IMR-90 (cell line): ENCODE data around the gene ZBED1. TPM values are rescaled to one million over a fixed set of nuclear protein-coding genes. Genes with fewer than 3 reads are reported as not detected.

Experiments
- ATAC-seq: fragments of 200-7000 bp; cut with Tn5 transposase; 2 replicates; pipeline ENCODE4 v1.9.1; 2020; ENCODE audit warnings: low read depth, mild to moderate bottlenecking, moderate library complexity
- BruUV-seq: library from RNA; stranded (reverse); fragments of 400-500 nt; replicated peaks from 2 replicates; lab custom pipeline; 2021; lab: Mats Ljungman, UMichigan
- CTCF ChIA-PET: fragments of 300-600 bp; formaldehyde crosslinking; extraction: SDS; loops from one replicate; lab custom pipeline; 2021; ENCODE audit warnings: antibody characterized with exemption; lab: Yijun Ruan, JAX
- POLR2A ChIA-PET: fragments of 300-600 bp; sonication (Branson Sonifier 250); formaldehyde crosslinking; loops from one replicate; lab custom pipeline; 2022; ENCODE audit warnings: antibody characterized with exemption; ENCODE audit not compliant: unreplicated experiment; lab: Charles Lee
- DNase-seq: peaks from one replicate; pipeline ENCODE4 v3.0.0; 2013
- H2AFZ ChIP-seq: replicated peaks from 2 replicates; pipeline ENCODE3; 2013; ENCODE audit warnings: low read length, mild to moderate bottlenecking; ENCODE audit not compliant: poor library complexity
- H2AK5ac ChIP-seq: 2 replicates; pipeline ENCODE4 v1.6.1; 2013; ENCODE audit warnings: low read depth, low read length, inconsistent platforms
- H2AK9ac ChIP-seq: replicated peaks from 2 replicates; pipeline ENCODE3; 2013; ENCODE audit warnings: mild to moderate bottlenecking, low read depth, low read length, moderate library complexity; ENCODE audit not compliant: poor library complexity
- H2BK120ac ChIP-seq: 2 replicates; pipeline ENCODE4 v1.6.1; 2013; ENCODE audit warnings: low read depth, low read length, inconsistent platforms
- H2BK15ac ChIP-seq: 3 replicates; pipeline ENCODE4 v1.6.1; 2013; ENCODE audit warnings: low read depth, low read length, inconsistent platforms
- H2BK20ac ChIP-seq: 2 replicates; pipeline ENCODE4 v1.6.1; 2013; ENCODE audit warnings: low read depth, mild to moderate bottlenecking, inconsistent platforms, low read length, moderate library complexity
- H2BK5ac ChIP-seq: 2 replicates; pipeline ENCODE4 v1.6.1; 2013; ENCODE audit warnings: mild to moderate bottlenecking, low read depth, low read length, inconsistent platforms; ENCODE audit not compliant: poor library complexity, severe bottlenecking
- H3K14ac ChIP-seq: replicated peaks from 2 replicates; pipeline ENCODE4 v1.6.1; 2013; ENCODE audit warnings: low read depth, low read length, inconsistent platforms
- H3K18ac ChIP-seq: 2 replicates; pipeline ENCODE4 v1.6.1; 2013; ENCODE audit warnings: low read depth, low read length, control low read depth
- H3K23ac ChIP-seq: 2 replicates; pipeline ENCODE4 v1.6.1; 2013; ENCODE audit warnings: low read depth, low read length, inconsistent platforms
- H3K27ac ChIP-seq: 2 replicates; pipeline ENCODE4 v1.5.1; 2013; ENCODE audit warnings: mild to moderate bottlenecking, control low read depth, low read length; ENCODE audit not compliant: insufficient read depth
- H3K27me3 ChIP-seq: 2 replicates; pipeline ENCODE4 v1.6.1; 2013; ENCODE audit warnings: low read length; ENCODE audit not compliant: control insufficient read depth, insufficient read depth
- H3K36me3 ChIP-seq: 2 replicates; pipeline ENCODE4 v1.6.1; 2013; ENCODE audit warnings: low read length, mixed read lengths; ENCODE audit not compliant: control insufficient read depth, insufficient read depth
- H3K4ac ChIP-seq: 2 replicates; pipeline ENCODE4 v1.6.1; 2013; ENCODE audit warnings: low read depth, low read length, inconsistent platforms
- H3K4me1 ChIP-seq: 2 replicates; pipeline ENCODE4 v1.6.1; 2013; ENCODE audit warnings: low read length, mixed read lengths; ENCODE audit not compliant: control insufficient read depth, insufficient read depth
- H3K4me2 ChIP-seq: 2 replicates; pipeline ENCODE4 v1.6.1; 2013; ENCODE audit warnings: low read depth, mild to moderate bottlenecking, control low read depth, low read length, moderate library complexity
- H3K4me3 ChIP-seq: 2 replicates; pipeline ENCODE4 v1.5.1; 2013; ENCODE audit warnings: low read depth, mild to moderate bottlenecking, control low read depth, low read length, moderate library complexity; ENCODE audit not compliant: insufficient read depth
- H3K56ac ChIP-seq: 2 replicates; pipeline ENCODE4 v1.6.1; 2013; ENCODE audit warnings: low read length, inconsistent platforms; ENCODE audit not compliant: insufficient read depth; ENCODE audit errors: extremely low read depth
- H3K79me1 ChIP-seq, 2 experiments: 2 replicates each; pipeline ENCODE4 v1.6.1; 2013; ENCODE audit warnings: low read length in 2 of 2, inconsistent platforms in 1 of 2, low read depth in 1 of 2
- H3K9ac ChIP-seq: 2 replicates; pipeline ENCODE4 v1.6.1; 2013; ENCODE audit warnings: low read depth, low read length, control low read depth
- H3K9me1 ChIP-seq: 2 replicates; pipeline ENCODE4 v1.6.1; 2013; ENCODE audit warnings: low read length, inconsistent platforms; ENCODE audit not compliant: insufficient read depth
- H3K9me3 ChIP-seq: 2 replicates; pipeline ENCODE4 v1.6.1; 2013; ENCODE audit warnings: low read length; ENCODE audit not compliant: control insufficient read depth, insufficient read depth
- H4K20me1 ChIP-seq: 2 replicates; pipeline ENCODE4 v1.6.1; 2013; ENCODE audit warnings: low read length, inconsistent platforms; ENCODE audit not compliant: insufficient read depth
- H4K5ac ChIP-seq: 2 replicates; pipeline ENCODE4 v1.6.1; 2013; ENCODE audit warnings: mild to moderate bottlenecking, low read depth, low read length, control low read depth
- H4K8ac ChIP-seq, 2 experiments: 2 replicates each; pipeline ENCODE4 v1.6.1; 2013; ENCODE audit warnings: low read depth in 2 of 2, low read length in 2 of 2, control low read depth in 1 of 2, inconsistent platforms in 1 of 2
- H4K91ac ChIP-seq: 2 replicates; pipeline ENCODE4 v1.6.1; 2013; ENCODE audit warnings: low read depth, low read length, inconsistent platforms; ENCODE audit not compliant: insufficient read depth
- BHLHE40 ChIP-seq: fragments of 150-350 bp; IDR thresholded peaks from 2 replicates; pipeline ENCODE4 v1.6.1; 2016; ENCODE audit warnings: mild to moderate bottlenecking, low read depth, low read length
- CEBPB ChIP-seq: IDR thresholded peaks from 2 replicates; pipeline ENCODE4 v1.6.1; 2012; ENCODE audit warnings: low read depth, low read length, improper control_type of control experiment
- CHD1 ChIP-seq: IDR thresholded peaks from 2 replicates; pipeline ENCODE4 v1.6.1; 2012; ENCODE audit warnings: low read depth, low read length, improper control_type of control experiment
- CTCF ChIP-seq: conservative IDR thresholded peaks from 2 replicates; pipeline ENCODE4 v1.5.1; 2012; ENCODE audit warnings: mild to moderate bottlenecking, low read depth, low read length, improper control_type of control experiment
- ELK1 ChIP-seq: fragments of 150-350 bp; IDR thresholded peaks from 2 replicates; pipeline ENCODE4 v1.6.1; 2016; ENCODE audit warnings: low read depth, mild to moderate bottlenecking, low read length, moderate library complexity, borderline replicate concordance
- FOS ChIP-seq: fragments of 150-350 bp; IDR thresholded peaks from 2 replicates; pipeline ENCODE4 v1.6.1; 2016; ENCODE audit warnings: low read depth, low read length
- MAFK ChIP-seq: IDR thresholded peaks from 2 replicates; pipeline ENCODE4 v1.6.1; 2012; ENCODE audit warnings: low read depth, low read length, improper control_type of control experiment
- MAZ ChIP-seq: IDR thresholded peaks from 2 replicates; pipeline ENCODE4 v1.6.1; 2012; ENCODE audit warnings: low read depth, mild to moderate bottlenecking, low read length, improper control_type of control experiment, moderate library complexity, borderline replicate concordance
- MXI1 ChIP-seq: IDR thresholded peaks from 2 replicates; pipeline ENCODE4 v1.6.1; 2012; ENCODE audit warnings: low read depth, mild to moderate bottlenecking, low read length, moderate library complexity, borderline replicate concordance
- NFE2L2 ChIP-seq: fragments of 150-350 bp; IDR thresholded peaks from 2 replicates; pipeline ENCODE4 v1.6.1; 2016; ENCODE audit warnings: low read depth, mild to moderate bottlenecking, low read length
- POLR2A ChIP-seq: IDR thresholded peaks from 2 replicates; pipeline ENCODE4 v1.6.1; 2012; ENCODE audit warnings: mild to moderate bottlenecking, low read depth, low read length
- RAD21 ChIP-seq: IDR thresholded peaks from 2 replicates; pipeline ENCODE4 v1.6.1; 2012; ENCODE audit warnings: low read length, improper control_type of control experiment
- RCOR1 ChIP-seq: IDR thresholded peaks from 2 replicates; pipeline ENCODE4 v1.6.1; 2012; ENCODE audit warnings: mild to moderate bottlenecking, low read length, improper control_type of control experiment; ENCODE audit not compliant: insufficient replicate concordance
- SMC3 ChIP-seq: fragments of 150-350 bp; IDR thresholded peaks from 2 replicates; pipeline ENCODE4 v1.6.1; 2016; ENCODE audit warnings: low read depth, mild to moderate bottlenecking, antibody characterized with exemption, low read length, moderate library complexity
- USF2 ChIP-seq: fragments of 150-350 bp; IDR thresholded peaks from 2 replicates; pipeline ENCODE4 v1.6.1; 2017; ENCODE audit warnings: mild to moderate bottlenecking, antibody characterized with exemption, low read length, low read depth
- WGBS, 2 experiments: methylation state at CpG; one replicate each; pipeline versions ENCODE4 v1.1.5 to v1.1.7; 2013; ENCODE audit warnings: missing lambda C conversion rate in 2 of 2; ENCODE audit not compliant: insufficient read length in 1 of 2; ENCODE audit errors: extremely low coverage in 2 of 2; 5-methylcytosine and 5-hydroxymethylcytosine counted together
- dilution Hi-C: fragments of 300-500 bp; cut with HindIII; formaldehyde crosslinking; loops from one replicate; pipeline ENCODE4 v1.14.3; 2018; ENCODE audit warnings: low sequenced_read_pairs; ENCODE audit not compliant: unreplicated experiment
- in situ Hi-C: fragments of 300-500 bp; cut with MboI; formaldehyde crosslinking; loops from 3 replicates; pipeline ENCODE4 v1.14.3; 2019; ENCODE audit warnings: low sequenced_read_pairs, inconsistent platforms, mixed read lengths
- intact Hi-C: fragments of 100-400 bp; cut with micrococcal nuclease; formaldehyde crosslinking; loops from 2 replicates; pipeline ENCODE4 v1.10.0; 2022
- polyA plus RNA-seq, 3 experiments: library from polyadenylated mRNA; depleted of rRNA; stranded (reverse); fragments of >200 nt; gene quantifications; 2 replicates each; pipeline ENCODE4 v1.2.3, GENCODE V29; 2012; ENCODE audit warnings: low replicate concordance in 1 of 3
- total RNA-seq: library from RNA; depleted of rRNA; stranded (reverse); fragments of >200 nt; gene quantifications from 2 replicates; pipeline ENCODE4 v1.2.3, GENCODE V29; 2012

Gene ZBED1
- total and polyA plus RNA-seq, 2 of the 4 experiments (the other 2 are of a cell fraction) = 13.1 to 21.5 TPM

- Histone ChIP-seq H4K91ac (no peak overlapping the region), H2BK120ac (no peak overlapping the region), H4K8ac (no peak overlapping the region), H3K4ac (no peak overlapping the region), H3K4me3 (no peak overlapping the region), H3K4me1 (0 out of 2 replicates have a peak, but pooled peaks cover 1% of the 10 kb centered on the region), H3K27ac (no peak overlapping the region), H3K18ac (no peak overlapping the region), H2AK9ac (peak overlapping the region; percentile 37), H3K9me1 (peaks cover 24% of the 10 kb centered on the region), H4K20me1 (peaks cover 24% of the 10 kb centered on the region), H3K9ac (no peak overlapping the region), H3K4me2 (no peak overlapping the region), H3K56ac (no peak overlapping the region), H2BK5ac (no peak overlapping the region), H3K36me3 (peaks cover 9% of the 10 kb centered on the region), H4K5ac (no peak overlapping the region), H2BK20ac (no peak overlapping the region), H3K79me1 (peaks cover 19 to 48% of the 10 kb centered on the region in 2 experiments), H3K27me3 (no peaks in the 10 kb centered on the region), H3K9me3 (no peaks in the 10 kb centered on the region), H2AK5ac (no peak overlapping the region), H3K14ac (no peak overlapping the region), H2AFZ (peak overlapping the region; percentile 49), H2BK15ac (no peak overlapping the region), H3K23ac (0 out of 2 replicates have a peak overlapping the region, but pooled peaks have one; percentile 0)
- dilution Hi-C loops = no loop called here
- ChIA-PET CTCF (no interaction called here), POLR2A (no interaction called here)
- DNase-seq (peak; percentile 62), ATAC-seq (peak; percentile 82)
- intact Hi-C loops = loop anchor here (5.0 kb wide), 1 partner anchor 99 kb away; no protein-coding TSS in a partner anchor
- TF ChIP-seq CEBPB = no peak
- no peak for TF ChIP-seq CHD1
- TF ChIP-seq NFE2L2 = no peak
- no peak for TF ChIP-seq RAD21
- no peak for TF ChIP-seq CTCF
- no peak for TF ChIP-seq MAFK
- TF ChIP-seq USF2 = no peak
- TF ChIP-seq RCOR1 = no peak
- TF ChIP-seq SMC3 = no peak
- TF ChIP-seq MAZ = no peak
- TF ChIP-seq POLR2A = no peak
- TF ChIP-seq FOS = no peak
- TF ChIP-seq MXI1 = no peak
- TF ChIP-seq BHLHE40 = no peak; the same call in 1 of the 2 replicates
- no peak for TF ChIP-seq ELK1
- BruUV-seq = no TSS peak
- 60% methylated on average over 15 of the region's 25 CpGs; no CpG with 5 or more reads in 1 of the 2 experiments for WGBS, 2 experiments
- in situ Hi-C loops = no loop called here
Measured at GRCh38 chrX:2451501-2452316, 49.1 kb downstream of the ZBED1 start.
